Fibroblast of pulmonary artery (primary cell): Measurements from ENCODE around the gene ARHGEF19.

Experiments used
- DNase-seq: peaks from one replicate; pipeline ENCODE4 v3.0.0-alpha.2; 2010; ENCODE audit warnings: low read depth
- H3K4me3 ChIP-seq: replicated peaks from 2 replicates; pipeline ENCODE4 v1.5.1; 2011; ENCODE audit warnings: low read depth, mild to moderate bottlenecking, control low read depth, low read length, moderate library complexity
- CTCF ChIP-seq: IDR thresholded peaks from 2 replicates; pipeline ENCODE4 v1.5.1; 2011; ENCODE audit warnings: mild to moderate bottlenecking, control low read depth, low read length, inconsistent platforms; ENCODE audit errors: missing control alignments

ARHGEF19 gene

GRCh38 chr1:16186655-16187235 is 25.7 kb downstream of the ARHGEF19 start:
- no peak for DNase-seq
- H3K4me3 ChIP-seq, result no peak overlapping the region
- no peak for TF ChIP-seq CTCF

GRCh38 chr1:16184557-16185303 is 27.7 kb downstream of the ARHGEF19 start:
- DNase-seq, result no peak
- H3K4me3 ChIP-seq, result no peak overlapping the region
- TF ChIP-seq CTCF, result no peak

DNA sequence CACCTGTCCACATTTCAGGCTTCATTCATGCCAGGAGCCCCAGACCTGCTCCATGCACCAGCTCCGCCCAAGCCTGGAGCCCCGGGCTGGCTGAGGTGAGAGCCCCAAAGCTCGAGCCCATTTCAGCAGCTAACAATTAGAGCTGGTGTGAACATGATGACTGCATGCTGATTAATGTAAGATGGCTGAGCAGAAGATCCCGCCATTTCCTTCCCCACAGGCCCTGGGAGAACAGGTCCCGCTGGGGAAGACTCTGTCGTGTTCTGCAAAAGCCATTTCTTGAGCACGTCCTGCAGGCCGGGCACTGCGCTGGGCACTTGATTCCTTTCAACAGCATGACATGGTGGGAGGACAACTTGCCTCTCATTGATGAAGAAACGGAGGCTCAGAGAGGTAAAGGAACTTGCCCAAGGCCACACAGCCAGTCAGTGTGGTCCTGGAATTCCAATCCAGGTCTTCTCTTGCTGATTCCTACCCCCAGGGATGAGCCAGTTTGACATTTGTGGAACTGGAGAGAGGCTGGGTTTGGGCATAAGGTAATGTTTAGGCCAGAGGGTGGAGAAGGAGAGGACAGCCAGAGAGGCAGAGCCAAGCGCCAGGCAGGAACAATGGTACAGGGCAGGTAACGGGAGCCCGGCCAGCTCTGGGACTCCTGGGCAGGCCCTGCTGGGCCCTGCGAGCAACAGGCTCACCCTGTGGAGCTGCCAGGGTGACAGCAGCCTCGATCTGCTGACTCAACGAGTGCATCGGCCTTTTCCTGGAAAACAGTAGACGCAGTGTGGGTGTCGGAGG is 28.5 kb downstream of the ARHGEF19 start:
- no peak overlapping the region for H3K4me3 ChIP-seq
- no peak for TF ChIP-seq CTCF
- DNase-seq, result no peak

DNA sequence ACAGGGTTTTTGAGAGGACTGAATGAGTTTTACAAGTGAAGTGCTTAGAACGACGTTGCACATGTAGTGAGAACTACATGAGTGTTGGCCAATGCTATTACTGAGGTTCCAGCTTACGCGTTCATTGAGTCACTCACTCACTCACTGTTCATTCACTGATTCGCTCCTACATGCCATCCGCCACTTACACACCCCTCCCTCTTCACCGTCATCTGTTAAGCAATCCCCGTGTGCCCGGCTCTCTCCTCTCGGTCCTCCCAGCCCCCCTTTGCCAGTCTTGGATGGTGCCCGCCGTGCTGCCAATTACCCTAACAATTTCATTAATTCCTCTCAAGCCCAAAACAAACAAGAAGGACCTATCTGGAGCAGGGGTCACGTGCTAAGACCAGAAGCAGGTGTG is 29.3 kb downstream of the ARHGEF19 start:
- TF ChIP-seq CTCF, result no peak
- no peak overlapping the region for H3K4me3 ChIP-seq
- peak; percentile 61 for DNase-seq

DNA sequence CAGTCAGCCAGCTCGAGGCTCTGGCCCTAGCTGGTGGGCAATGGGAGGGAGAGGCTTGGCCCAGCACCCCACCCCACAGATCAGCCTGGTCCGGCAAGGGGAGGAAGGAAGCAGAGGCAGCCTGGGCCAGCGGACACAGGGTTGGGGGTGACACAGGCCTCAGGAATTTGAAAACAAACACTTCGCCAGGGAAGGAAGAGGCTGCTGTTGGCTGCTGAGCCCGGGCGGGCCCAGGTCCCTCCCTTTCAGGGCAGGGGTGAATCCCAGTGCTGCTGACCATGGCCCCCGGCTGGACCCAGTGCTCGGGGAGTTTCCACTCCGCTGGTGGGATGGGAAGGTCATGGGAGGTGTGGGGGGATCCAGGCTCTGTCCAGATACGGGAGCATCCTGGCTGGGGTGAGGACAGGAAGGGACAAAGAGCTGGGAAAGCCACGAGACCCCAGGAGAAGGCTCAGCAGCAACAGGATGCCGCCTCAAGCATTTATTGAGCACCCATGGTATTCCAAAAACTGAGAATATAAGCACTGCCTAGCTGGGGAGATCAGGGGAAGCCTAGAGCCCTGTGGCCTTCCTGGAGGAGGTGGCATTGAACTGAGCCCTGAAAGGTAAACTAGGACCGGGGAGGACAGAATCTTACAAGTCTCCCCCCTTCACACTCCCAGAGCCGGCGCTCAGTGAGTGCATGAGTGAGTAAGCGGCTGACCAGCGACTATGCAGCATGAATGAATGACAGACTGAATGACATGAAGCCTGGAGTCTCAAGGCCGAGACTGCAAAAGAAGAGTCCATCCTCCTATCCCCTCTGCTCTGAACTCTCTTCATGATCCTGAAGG is 30.3 kb downstream of the ARHGEF19 start:
- DNase-seq, result peak; percentile 91
- no peak overlapping the region for H3K4me3 ChIP-seq
- TF ChIP-seq CTCF, result no peak

GRCh38 chr1:16180291-16180824 is 32.1 kb downstream of the ARHGEF19 start:
- DNase-seq, result no peak
- no peak overlapping the region for H3K4me3 ChIP-seq
- no peak for TF ChIP-seq CTCF
